CD4-positive, alpha-beta memory T cell (primary cell): ENCODE measurements around the gene AREL1. TPM values are rescaled to one million over a fixed set of nuclear protein-coding genes. Genes with fewer than 3 reads are reported as not detected.
A peak's percentile ranks its signal among the peaks of the same experiment; 100 is the strongest.
"Not testable (repeated sequence)": the region's sequence is repeated elsewhere in the genome, so short reads cannot be mapped to it uniquely, and the experiment has no call there.

Experiments used
- CTCF ChIA-PET: fragments of 350-600 bp; sonication (Branson Sonifier 250); formaldehyde crosslinking; loops from one replicate; lab custom pipeline; 2021; ENCODE audit warnings: inconsistent platforms; ENCODE audit not compliant: partially characterized antibody; lab: Charles Lee
- POLR2A ChIA-PET: fragments of 350-600 bp; sonication (Branson Sonifier 250); formaldehyde crosslinking; loops from one replicate; lab custom pipeline; 2021; ENCODE audit not compliant: partially characterized antibody; lab: Charles Lee
- DNase-seq, 5 donors: peaks; one replicate each; pipeline versions ENCODE4 v3.0.0 to v3.0.0-alpha.2; 2020 to 2022; ENCODE audit warnings: mixed read lengths in 1 of 5
- H3K27ac ChIP-seq: one replicate; pipeline ENCODE4 v1.7.0; 2013; ENCODE audit warnings: low read depth, low read length
- H3K27me3 ChIP-seq: 2 replicates; pipeline ENCODE4 v1.7.0; 2013; ENCODE audit warnings: mild to moderate bottlenecking, low read length, moderate library complexity; ENCODE audit not compliant: insufficient read depth
- H3K36me3 ChIP-seq: 2 replicates; pipeline ENCODE4 v1.7.0; 2013; ENCODE audit warnings: mild to moderate bottlenecking, low read length, moderate library complexity; ENCODE audit not compliant: insufficient read depth
- H3K4me1 ChIP-seq: 2 replicates; pipeline ENCODE4 v1.7.0; 2013; ENCODE audit warnings: mild to moderate bottlenecking, low read length, moderate library complexity; ENCODE audit not compliant: insufficient read depth
- H3K4me3 ChIP-seq, 2 donors: one replicate each; pipeline ENCODE4 v1.7.0; 2013; ENCODE audit warnings: low read length in 2 of 2, mild to moderate bottlenecking in 1 of 2
- H3K9me3 ChIP-seq, 2 donors: one replicate each; pipeline ENCODE4 v1.7.0; 2013; ENCODE audit warnings: low read length in 2 of 2, control low read depth in 1 of 2; ENCODE audit not compliant: control insufficient read depth in 1 of 2
- H3K27ac Mint-ChIP-seq, 7 donors: one replicate each; pipeline ENCODE4 v1.8.0; 2020 to 2021; ENCODE audit warnings: mixed read lengths in 7 of 7, mild to moderate bottlenecking in 6 of 7, inconsistent platforms in 3 of 7, moderate library complexity in 3 of 7
- H3K27me3 Mint-ChIP-seq, 2 donors: one replicate each; pipeline ENCODE4 v1.8.0; 2020 to 2021; ENCODE audit warnings: mixed read lengths in 2 of 2
- H3K36me3 Mint-ChIP-seq, 2 donors: one replicate each; pipeline ENCODE4 v1.8.0; 2020 to 2021; ENCODE audit warnings: mixed read lengths in 2 of 2, inconsistent platforms in 1 of 2, mild to moderate bottlenecking in 1 of 2
- H3K4me1 Mint-ChIP-seq, 4 donors: one replicate each; pipeline ENCODE4 v1.8.0; 2020 to 2021; ENCODE audit warnings: mixed read lengths in 4 of 4, mild to moderate bottlenecking in 1 of 4
- H3K4me3 Mint-ChIP-seq, 8 donors: one replicate each; pipeline ENCODE4 v1.8.0; 2020 to 2021; ENCODE audit warnings: mixed read lengths in 8 of 8, mild to moderate bottlenecking in 7 of 8, moderate library complexity in 6 of 8, inconsistent platforms in 3 of 8
- H3K9me3 Mint-ChIP-seq, 8 donors: one replicate each; pipeline ENCODE4 v1.8.0; 2020 to 2021; ENCODE audit warnings: mixed read lengths in 8 of 8, mild to moderate bottlenecking in 5 of 8, inconsistent platforms in 3 of 8, moderate library complexity in 1 of 8
- intact Hi-C: fragments of 100-400 bp; cut with micrococcal nuclease; formaldehyde crosslinking; loops from one replicate; pipeline ENCODE4 v1.15.1; 2023
- polyA plus RNA-seq, 2 donors: library from polyadenylated mRNA; unstranded; fragments of 300-500 nt; fragmentation: Illumina TruSeq; gene quantifications; one replicate each; pipeline ENCODE4 v1.2.3, GENCODE V29; 2021
- total RNA-seq, 2 experiments: library from RNA; stranded (reverse); gene quantifications; one replicate each; pipeline ENCODE4 v1.2.3, GENCODE V29; 2021

The AREL1 gene
- total RNA-seq = 10 to 100 TPM; 44.4 to 46.1 TPM
- 10 to 100 TPM; 16.2 to 24.2 TPM for polyA plus RNA-seq

GRCh38 chr14:74712499-74713394 is at the start of gene AREL1, which contains the start of gene FCF1:
AREL1 (minus strand) TSS chr14:74713080; CDS start chr14:74685615, 27,465 bp downstream.
FCF1 (plus strand) TSS chr14:74713144; CDS start chr14:74713198, 54 bp downstream.
- Histone ChIP-seq H3K27ac (peak within 1 kb of the TSS; percentile 91), H3K27me3 (no peaks in the 10 kb centered on the region), H3K36me3 (peaks cover 12% of the 10 kb centered on the region), H3K4me3 (peak within 1 kb of the TSS; percentile 80 to 83), H3K4me1 (peaks cover 40% of the 10 kb centered on the region), H3K9me3 (no peaks in the 10 kb centered on the region)
- CTCF ChIA-PET = interaction anchor here (2.1 to 2.4 kb wide), 2 partner anchors 95 to 104 kb away, joined by 6 to 11 read pairs; no protein-coding TSS in a partner anchor
- peak within 1 kb of the TSS; percentile 90 to 100 (median 98) for H3K4me3 Mint-ChIP-seq
- H3K27me3 Mint-ChIP-seq = no peaks in the 10 kb centered on the region
- H3K9me3 Mint-ChIP-seq = peaks cover 0 to 3% (median 0%) of the 10 kb centered on the region in 8 donors
- peak within 1 kb of the TSS; percentile 91 to 100 (median 99) for H3K27ac Mint-ChIP-seq
- POLR2A ChIA-PET = interaction anchor here (2.0 kb wide), 1 partner anchor 51 kb away, joined by 9 read pairs; the partner anchor contains the start of gene YLPM1
- DNase-seq = peak; percentile 83 to 90 (median 85)
- H3K36me3 Mint-ChIP-seq = peaks cover 18 to 39% of the 10 kb centered on the region in 2 donors
- intact Hi-C loops = loop anchor here (1.0 to 2.0 kb wide), 3 partner anchors 51 to 410 kb away; partner anchors contain the start of genes ABCD4 and YLPM1
- peaks cover 38 to 60% (median 47%) of the 10 kb centered on the region in 4 donors for H3K4me1 Mint-ChIP-seq

- H3K9me3 ChIP-seq, intact Hi-C loops, H3K27ac Mint-ChIP-seq, H3K4me3 Mint-ChIP-seq, H3K4me1 Mint-ChIP-seq, H3K9me3 Mint-ChIP-seq, H3K27ac ChIP-seq, H3K4me3 ChIP-seq, H3K4me1 ChIP-seq, DNase-seq, POLR2A ChIA-PET, H3K36me3 ChIP-seq, H3K36me3 Mint-ChIP-seq, H3K27me3 ChIP-seq, H3K27me3 Mint-ChIP-seq: not testable (repeated sequence)
- CTCF ChIA-PET = interaction anchor here (1.5 kb wide), 1 partner anchor 107 kb away, joined by 4 read pairs; no protein-coding TSS in a partner anchor
These were observed 45.6 kb upstream of the AREL1 start for GRCh38 chr14:74758505-74758904.

GRCh38 chr14:74756326-74756725 is 43.4 kb upstream of the AREL1 start:
- Mint-ChIP-seq H3K9me3 (peaks cover 0 to 17% (median 14%) of the 10 kb centered on the region in 8 donors), H3K4me1 (no peaks in the 10 kb centered on the region), H3K27ac (no peak overlapping the region), H3K36me3 (peaks cover 0 to 8% of the 10 kb centered on the region in 2 donors), H3K27me3 (no peaks in the 10 kb centered on the region), H3K4me3 (no peak overlapping the region)
- no peaks in the 10 kb centered on the region for H3K27me3 ChIP-seq
- ChIA-PET CTCF (no interaction called here), POLR2A (no interaction called here)
- H3K36me3 ChIP-seq = no peaks in the 10 kb centered on the region
- H3K9me3 ChIP-seq = no peaks in the 10 kb centered on the region
- H3K4me1 ChIP-seq = no peaks in the 10 kb centered on the region
- no peak for DNase-seq
- H3K4me3 ChIP-seq = no peak overlapping the region
- intact Hi-C loops = no loop called here
- H3K27ac ChIP-seq = no peak overlapping the region

GRCh38 chr14:74754899-74755298 is 42.0 kb upstream of the AREL1 start:
- Histone ChIP-seq H3K4me1 (no peaks in the 10 kb centered on the region), H3K4me3 (no peak overlapping the region), H3K36me3 (no peaks in the 10 kb centered on the region), H3K27ac (no peak overlapping the region), H3K27me3 (no peaks in the 10 kb centered on the region), H3K9me3 (no peaks in the 10 kb centered on the region)
- Mint-ChIP-seq H3K27me3 (no peaks in the 10 kb centered on the region), H3K36me3 (peaks cover 0 to 8% of the 10 kb centered on the region in 2 donors), H3K27ac (no peak overlapping the region), H3K9me3 (peaks cover 0 to 17% (median 14%) of the 10 kb centered on the region in 8 donors), H3K4me1 (no peaks in the 10 kb centered on the region), H3K4me3 (no peak overlapping the region)
- no peak for DNase-seq
- intact Hi-C loops = no loop called here
- CTCF ChIA-PET = no interaction called here
- POLR2A ChIA-PET = interaction anchor here (1.4 kb wide), 1 partner anchor 8 kb away, joined by 6 read pairs; the partner anchor contains the start of gene YLPM1

DNA sequence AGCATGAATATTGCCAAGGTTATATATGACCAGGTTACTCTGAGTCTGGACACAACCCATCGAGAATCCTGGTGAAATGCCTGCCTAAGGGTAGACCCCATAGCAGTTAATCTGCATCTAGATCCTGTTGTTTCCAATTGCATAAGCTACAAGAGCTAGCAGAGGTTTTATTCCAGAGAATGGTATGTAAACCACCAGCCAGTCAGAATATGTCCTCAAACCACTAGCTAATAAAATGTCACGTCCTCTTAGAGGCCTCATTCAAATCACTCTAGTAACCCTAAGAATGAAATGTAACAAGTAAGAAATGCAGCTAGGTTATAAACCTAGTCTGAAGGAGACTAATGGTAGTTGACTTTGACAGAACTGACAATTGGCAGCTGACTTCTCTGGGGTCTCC is 41.3 kb upstream of the AREL1 start:
- H3K27me3 Mint-ChIP-seq = no peaks in the 10 kb centered on the region

GRCh38 chr14:74747237-74747636 is 34.4 kb upstream of the AREL1 start:
- no peak overlapping the region for H3K4me3 Mint-ChIP-seq

More for the DNA sequence above, 41.3 kb upstream of the AREL1 start:
- ChIA-PET POLR2A (interaction anchor here (1.4 kb wide), 1 partner anchor 9 kb away, joined by 6 read pairs; the partner anchor contains the start of gene YLPM1), CTCF (no interaction called here)
- intact Hi-C loops = no loop called here
- no peak for DNase-seq
- Histone ChIP-seq H3K9me3 (no peaks in the 10 kb centered on the region), H3K4me3 (no peak overlapping the region), H3K27me3 (no peaks in the 10 kb centered on the region), H3K27ac (no peak overlapping the region), H3K4me1 (no peaks in the 10 kb centered on the region), H3K36me3 (no peaks in the 10 kb centered on the region)
- H3K27ac Mint-ChIP-seq = no peak overlapping the region
- no peaks in the 10 kb centered on the region for H3K4me1 Mint-ChIP-seq
- no peak overlapping the region for H3K4me3 Mint-ChIP-seq
- H3K36me3 Mint-ChIP-seq = peaks cover 0 to 8% of the 10 kb centered on the region in 2 donors
- peaks cover 0 to 17% (median 14%) of the 10 kb centered on the region in 8 donors for H3K9me3 Mint-ChIP-seq

More at GRCh38 chr14:74747237-74747636, 34.4 kb upstream of the AREL1 start:
- H3K27me3 ChIP-seq = no peaks in the 10 kb centered on the region
- intact Hi-C loops = no loop called here
- H3K4me1 ChIP-seq = no peaks in the 10 kb centered on the region
- peaks cover 0 to 2% (median 0%) of the 10 kb centered on the region in 4 donors for H3K4me1 Mint-ChIP-seq
- no peaks in the 10 kb centered on the region for H3K27me3 Mint-ChIP-seq
- no peaks in the 10 kb centered on the region for H3K9me3 ChIP-seq
- POLR2A ChIA-PET = no interaction called here
- CTCF ChIA-PET = no interaction called here
- no peak for DNase-seq
- no peak overlapping the region for H3K27ac Mint-ChIP-seq
- H3K9me3 Mint-ChIP-seq = peaks cover 2 to 6% (median 4%) of the 10 kb centered on the region in 8 donors
- H3K36me3 ChIP-seq = no peaks in the 10 kb centered on the region
- no peak overlapping the region for H3K4me3 ChIP-seq
- H3K27ac ChIP-seq = no peak overlapping the region
- peaks cover 0 to 5% of the 10 kb centered on the region in 2 donors for H3K36me3 Mint-ChIP-seq
